Measurements from ENCODE around the gene CD44.

Gene CD44

DNA sequence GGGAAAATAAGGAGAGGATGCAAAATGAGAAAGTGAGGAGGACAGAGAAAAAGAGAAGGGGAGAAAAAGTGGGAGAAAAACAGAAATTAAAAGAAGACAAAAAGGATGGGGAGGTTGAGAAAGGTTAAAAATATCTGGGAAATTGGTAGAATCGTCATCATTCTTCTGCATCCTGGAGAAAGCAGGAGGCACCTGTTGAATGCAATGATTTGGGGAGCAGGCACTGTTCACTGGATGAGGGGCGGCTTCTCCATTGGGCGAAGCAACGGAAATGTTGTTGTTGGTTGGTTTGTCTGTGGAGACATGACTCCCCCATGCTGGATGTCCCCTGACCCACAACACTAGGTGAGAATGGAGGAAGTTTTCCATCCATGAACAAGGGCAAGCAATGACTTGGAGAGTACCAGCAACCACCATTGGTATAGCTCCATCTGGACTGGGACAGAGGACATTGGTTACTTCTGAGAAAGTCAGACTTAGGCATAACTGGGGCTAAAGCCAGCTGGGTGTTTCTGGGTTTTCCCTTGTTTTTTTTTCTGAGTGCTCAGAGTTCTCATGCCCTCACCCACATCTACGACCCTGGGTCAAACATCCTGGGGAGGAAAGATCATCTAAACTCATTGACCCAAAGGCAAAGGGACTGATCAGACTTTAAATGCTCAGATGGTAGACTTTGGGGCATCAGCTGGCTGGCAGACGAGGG lies 11.9 kb upstream of the CD44 start:
- ChIA-PET POLR2A (interaction anchor here (1.2 kb wide), 2 partner anchors 13 to 91 kb away, joined by 3 read pairs; no protein-coding TSS in a partner anchor), CTCF (interaction anchor here (0.8 to 1.9 kb wide), 4 partner anchors 9 to 16 kb away, joined by 3 to 7 read pairs (median 4); no protein-coding TSS in a partner anchor)
- no peak for DNase-seq (ENCODE audit: extremely low spot score)
- TF ChIP-seq, protein P1, sequence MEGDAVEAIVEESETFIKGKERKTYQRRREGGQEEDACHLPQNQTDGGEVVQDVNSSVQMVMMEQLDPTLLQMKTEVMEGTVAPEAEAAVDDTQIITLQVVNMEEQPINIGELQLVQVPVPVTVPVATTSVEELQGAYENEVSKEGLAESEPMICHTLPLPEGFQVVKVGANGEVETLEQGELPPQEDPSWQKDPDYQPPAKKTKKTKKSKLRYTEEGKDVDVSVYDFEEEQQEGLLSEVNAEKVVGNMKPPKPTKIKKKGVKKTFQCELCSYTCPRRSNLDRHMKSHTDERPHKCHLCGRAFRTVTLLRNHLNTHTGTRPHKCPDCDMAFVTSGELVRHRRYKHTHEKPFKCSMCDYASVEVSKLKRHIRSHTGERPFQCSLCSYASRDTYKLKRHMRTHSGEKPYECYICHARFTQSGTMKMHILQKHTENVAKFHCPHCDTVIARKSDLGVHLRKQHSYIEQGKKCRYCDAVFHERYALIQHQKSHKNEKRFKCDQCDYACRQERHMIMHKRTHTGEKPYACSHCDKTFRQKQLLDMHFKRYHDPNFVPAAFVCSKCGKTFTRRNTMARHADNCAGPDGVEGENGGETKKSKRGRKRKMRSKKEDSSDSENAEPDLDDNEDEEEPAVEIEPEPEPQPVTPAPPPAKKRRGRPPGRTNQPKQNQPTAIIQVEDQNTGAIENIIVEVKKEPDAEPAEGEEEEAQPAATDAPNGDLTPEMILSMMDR (IDR thresholded peaks at IDR 0.05; ENCODE audit: control extremely low read depth, extremely low read depth, low read depth, missing control alignments), result no peak

DNA sequence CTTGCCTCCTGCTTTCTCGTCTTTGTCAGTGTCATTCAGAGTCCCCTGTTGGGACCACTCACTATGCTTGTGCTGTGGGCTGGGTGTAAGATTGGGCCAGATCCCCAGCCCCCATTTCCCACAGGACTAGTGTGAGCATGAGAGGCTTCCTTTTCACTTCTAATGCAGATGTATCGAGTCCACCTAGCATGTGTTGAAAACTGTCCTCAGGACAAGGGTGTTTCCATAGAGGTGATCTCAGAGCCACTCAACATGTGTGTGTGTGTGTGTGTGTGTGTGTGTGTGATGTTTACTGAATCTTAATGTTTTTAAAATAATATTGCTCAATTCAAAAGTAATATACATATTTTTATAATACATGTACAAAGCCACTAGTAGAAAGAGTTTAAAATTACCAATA lies 11.4 kb upstream of the CD44 start:
- POLR2A ChIA-PET, result interaction anchor here (1.2 kb wide), 2 partner anchors 12 to 92 kb away, joined by 3 read pairs; no protein-coding TSS in a partner anchor
- no peak for DNase-seq (ENCODE audit: extremely low spot score)
- CTCF ChIA-PET, result interaction anchor here (0.8 to 1.9 kb wide), 4 partner anchors 8 to 16 kb away, joined by 3 to 7 read pairs (median 4); no protein-coding TSS in a partner anchor
- TF ChIP-seq, protein P1 (IDR thresholded peaks at IDR 0.05; ENCODE audit: control extremely low read depth, extremely low read depth, low read depth, missing control alignments), result no peak

DNA sequence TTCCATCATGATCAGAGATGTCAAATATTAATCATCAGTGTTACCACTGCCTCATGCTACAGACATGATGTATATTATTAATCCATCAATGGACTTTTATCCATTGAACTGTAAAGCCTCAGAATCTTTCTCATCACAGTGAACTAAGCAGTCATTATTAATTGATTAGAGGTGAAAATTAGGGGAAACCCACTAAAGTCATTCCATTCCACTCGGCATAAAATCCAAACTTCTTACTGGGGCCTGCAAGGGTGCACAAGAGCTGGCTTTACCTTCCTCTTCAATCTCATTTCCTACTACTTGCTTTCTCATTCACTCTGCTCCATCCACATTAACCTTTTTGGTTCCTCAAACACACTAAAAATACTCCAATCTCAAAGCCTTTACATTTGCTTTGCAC lies 7.9 kb upstream of the CD44 start:
- ChIA-PET CTCF (interaction anchor here (1.1 to 1.6 kb wide), 3 partner anchors 9 to 205 kb away, joined by 3 read pairs; no protein-coding TSS in a partner anchor), POLR2A (no interaction called here)
- TF ChIP-seq, protein P1 (IDR thresholded peaks at IDR 0.05; ENCODE audit: control extremely low read depth, extremely low read depth, low read depth, missing control alignments), result no peak
- DNase-seq (ENCODE audit: extremely low spot score), result no peak

DNA sequence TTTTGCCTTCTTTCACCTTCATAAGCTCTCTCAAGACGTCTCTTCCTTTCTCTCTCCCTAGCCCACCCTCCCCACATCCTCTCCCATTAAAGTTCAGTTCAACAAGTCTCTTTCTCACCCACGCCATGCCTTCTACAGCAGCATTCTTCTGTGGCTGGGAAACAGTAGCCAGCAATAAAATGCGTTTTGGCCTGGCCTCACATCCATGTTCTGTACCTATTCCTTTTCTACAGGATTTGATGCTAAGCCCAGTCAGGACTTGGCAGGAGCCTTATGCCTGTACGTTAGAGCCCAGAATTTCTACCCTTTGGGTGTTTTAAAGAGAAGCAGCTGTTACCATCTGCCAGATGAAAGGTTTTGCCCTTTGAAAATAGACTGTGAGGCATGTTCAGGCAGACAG lies 7.1 kb upstream of the CD44 start:
- TF ChIP-seq, protein P1 (IDR thresholded peaks at IDR 0.05; ENCODE audit: control extremely low read depth, extremely low read depth, low read depth, missing control alignments), result no peak
- ChIA-PET CTCF (interaction anchor here (1.4 kb wide), 2 partner anchors 9 to 13 kb away, joined by 3 read pairs; no protein-coding TSS in a partner anchor), POLR2A (no interaction called here)
- no peak for DNase-seq (ENCODE audit: extremely low spot score)

DNA sequence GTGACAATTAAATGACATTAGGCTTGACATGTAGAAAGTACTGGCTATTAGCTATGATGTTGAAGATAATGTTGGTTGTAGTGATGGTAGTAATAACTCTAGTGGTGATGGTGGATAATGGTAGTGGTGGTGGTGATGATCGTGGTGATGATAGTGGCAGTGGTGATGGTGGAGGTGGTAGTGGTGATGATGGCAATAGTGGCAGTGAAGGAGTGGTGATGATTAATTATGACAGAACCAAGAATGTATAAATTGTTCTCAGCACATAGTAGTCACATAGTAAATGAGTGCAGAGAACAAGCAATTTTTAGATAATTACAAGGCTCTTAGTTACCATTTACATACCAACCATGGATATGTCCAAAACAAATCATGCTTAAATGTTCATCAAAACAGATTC lies 5.3 kb upstream of the CD44 start:
- no peak for DNase-seq (ENCODE audit: extremely low spot score)
- ChIA-PET POLR2A (no interaction called here), CTCF (interaction anchor here (1.2 to 1.7 kb wide), 2 partner anchors 9 to 13 kb away, joined by 3 to 5 read pairs; no protein-coding TSS in a partner anchor)
- TF ChIP-seq, protein P1 (IDR thresholded peaks at IDR 0.05; ENCODE audit: control extremely low read depth, extremely low read depth, low read depth, missing control alignments), result no peak

DNA sequence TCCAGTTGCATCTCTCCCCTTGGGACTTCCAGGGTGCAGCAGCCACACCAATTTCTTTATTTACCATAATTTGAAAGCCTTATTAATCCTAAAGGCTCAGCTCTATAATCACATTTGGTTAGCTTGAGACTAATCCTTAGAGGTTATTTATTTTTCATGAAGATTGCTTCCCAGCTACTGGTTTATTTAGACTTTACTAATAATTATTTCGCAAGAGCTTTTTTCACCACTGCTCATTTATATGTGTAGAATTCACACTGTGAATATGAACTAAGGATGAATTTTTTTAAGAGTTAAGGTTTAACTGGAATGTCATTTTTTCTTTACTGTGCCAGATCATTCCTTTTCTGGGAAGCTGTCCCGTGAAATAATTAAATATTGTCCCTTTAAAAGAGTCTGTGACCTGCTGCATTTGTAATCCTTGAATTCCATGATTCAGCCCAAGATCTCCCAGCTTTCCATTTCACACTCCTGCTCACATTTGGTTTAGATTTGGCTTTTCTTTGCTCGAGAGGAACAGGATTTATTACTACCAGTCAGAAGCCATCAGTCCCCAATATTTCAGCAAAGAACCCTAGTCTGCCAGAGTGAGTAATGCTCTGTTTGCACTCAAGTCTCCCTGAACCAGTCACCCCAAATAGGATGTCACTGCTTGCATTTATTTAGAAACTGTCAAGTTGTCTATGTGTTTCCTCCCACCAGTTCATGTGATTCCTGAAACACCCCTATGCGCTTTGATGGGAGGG lies 4.4 kb upstream of the CD44 start:
- POLR2A ChIA-PET, result no interaction called here

More for the DNA sequence above, 4.4 kb upstream of the CD44 start:
- TF ChIP-seq, protein P1 (IDR thresholded peaks at IDR 0.05; ENCODE audit: control extremely low read depth, extremely low read depth, low read depth, missing control alignments), result no peak
- CTCF ChIA-PET, result interaction anchor here (1.5 to 1.7 kb wide), 2 partner anchors 10 to 19 kb away, joined by 3 to 5 read pairs; no protein-coding TSS in a partner anchor
- no peak for DNase-seq (ENCODE audit: extremely low spot score)

Measured in GM10248 (cell line).